HG03196 (cell line): ENCODE measurements around the gene CLDN9.

Source experiments
- ATAC-seq: cut with Tn5 transposase; IDR thresholded peaks from one replicate; pipeline ENCODE4 v1.9.1; 2021; ENCODE audit not compliant: unreplicated experiment

Gene CLDN9

GRCh38 chr16:2974319-2975056 is 38.2 kb upstream of the CLDN9 start:
- no peak for ATAC-seq

GRCh38 chr16:2975161-2975795 is 37.4 kb upstream of the CLDN9 start:
- ATAC-seq: no peak

- no peak for ATAC-seq
These were observed 36.5 kb upstream of the CLDN9 start for GRCh38 chr16:2976201-2976600.

- no peak for ATAC-seq
These were observed 36.0 kb upstream of the CLDN9 start for GRCh38 chr16:2976673-2977072.

GRCh38 chr16:2977440-2977839 is 35.3 kb upstream of the CLDN9 start:
- no peak for ATAC-seq

- peak; percentile 3 for ATAC-seq
These were observed 33.0 kb upstream of the CLDN9 start for GRCh38 chr16:2979669-2980226.

- peak; percentile 55 for ATAC-seq
These were observed 32.2 kb upstream of the CLDN9 start, which contains the start of gene PKMYT1 for GRCh38 chr16:2980227-2981176. Gene PKMYT1 (minus strand): TSS chr16:2980446. CDS start chr16:2979657, 789 bp downstream.

GRCh38 chr16:2981177-2981898 is 31.4 kb upstream of the CLDN9 start:
- ATAC-seq: no peak

- no peak for ATAC-seq
These were observed 30.8 kb upstream of the CLDN9 start for GRCh38 chr16:2981899-2982250.

GRCh38 chr16:2982402-2982801 is 30.3 kb upstream of the CLDN9 start:
- ATAC-seq: no peak

- peak; percentile 36 for ATAC-seq
These were observed 29.0 kb upstream of the CLDN9 start for GRCh38 chr16:2983706-2984136.

- ATAC-seq: no peak
These were observed 27.3 kb upstream of the CLDN9 start for GRCh38 chr16:2985462-2985861.

- no peak for ATAC-seq
These were observed 26.8 kb upstream of the CLDN9 start for GRCh38 chr16:2985893-2986355.

- ATAC-seq: no peak
These were observed 26.0 kb upstream of the CLDN9 start for GRCh38 chr16:2986623-2987188.

GRCh38 chr16:2987286-2987685 is 25.4 kb upstream of the CLDN9 start:
- ATAC-seq: no peak

GRCh38 chr16:2987833-2988232 is 24.9 kb upstream of the CLDN9 start:
- no peak for ATAC-seq

- ATAC-seq: no peak
These were observed 24.1 kb upstream of the CLDN9 start for GRCh38 chr16:2988590-2989099.

GRCh38 chr16:2990891-2991290 is 21.8 kb upstream of the CLDN9 start:
- no peak for ATAC-seq

- no peak for ATAC-seq
These were observed 21.0 kb upstream of the CLDN9 start for GRCh38 chr16:2991566-2992261.
